Neural crest cell (in vitro differentiated cells): ENCODE data around the gene ME3. TPM values are rescaled to one million over a fixed set of nuclear protein-coding genes. Genes with fewer than 3 reads are reported as not detected.

Source experiments
- DNase-seq: peaks from one replicate; pipeline ENCODE4 v3.0.0; 2021; ENCODE audit warnings: low read depth, mixed read lengths, low spot score
- H3K27ac Mint-ChIP-seq: one replicate; pipeline ENCODE4 v1.8.0; 2021; ENCODE audit warnings: mild to moderate bottlenecking, mixed read lengths; ENCODE audit not compliant: unreplicated experiment
- H3K27me3 Mint-ChIP-seq: 2 replicates; pipeline ENCODE4 v1.8.0; 2021; ENCODE audit warnings: low read depth, mild to moderate bottlenecking, mixed read lengths
- H3K36me3 Mint-ChIP-seq: 2 replicates; pipeline ENCODE4 v1.8.0; 2021; ENCODE audit warnings: low read depth, mild to moderate bottlenecking, mixed read lengths
- H3K4me1 Mint-ChIP-seq: 2 replicates; pipeline ENCODE4 v1.8.0; 2021; ENCODE audit warnings: mixed read lengths
- H3K4me3 Mint-ChIP-seq: one replicate; pipeline ENCODE4 v1.8.0; 2021; ENCODE audit warnings: mild to moderate bottlenecking, mixed read lengths
- H3K9me3 Mint-ChIP-seq: 2 replicates; pipeline ENCODE4 v1.8.0; 2021; ENCODE audit warnings: mixed read lengths
- total RNA-seq: library from RNA; stranded (reverse); gene quantifications from 2 replicates; pipeline ENCODE4 v1.2.1, GENCODE V29; 2021
- TF ChIP-seq, protein P1 (sequence below): fragments of 200-600 bp; sonication (generic); conservative IDR thresholded peaks from 2 replicates; pipeline ENCODE4 v1.5.0; 2021; ENCODE audit warnings: antibody characterized with exemption, mild to moderate bottlenecking

ME3 gene
- total RNA-seq, 1 donor from 2014 or later, result 18.9 TPM

DNA sequence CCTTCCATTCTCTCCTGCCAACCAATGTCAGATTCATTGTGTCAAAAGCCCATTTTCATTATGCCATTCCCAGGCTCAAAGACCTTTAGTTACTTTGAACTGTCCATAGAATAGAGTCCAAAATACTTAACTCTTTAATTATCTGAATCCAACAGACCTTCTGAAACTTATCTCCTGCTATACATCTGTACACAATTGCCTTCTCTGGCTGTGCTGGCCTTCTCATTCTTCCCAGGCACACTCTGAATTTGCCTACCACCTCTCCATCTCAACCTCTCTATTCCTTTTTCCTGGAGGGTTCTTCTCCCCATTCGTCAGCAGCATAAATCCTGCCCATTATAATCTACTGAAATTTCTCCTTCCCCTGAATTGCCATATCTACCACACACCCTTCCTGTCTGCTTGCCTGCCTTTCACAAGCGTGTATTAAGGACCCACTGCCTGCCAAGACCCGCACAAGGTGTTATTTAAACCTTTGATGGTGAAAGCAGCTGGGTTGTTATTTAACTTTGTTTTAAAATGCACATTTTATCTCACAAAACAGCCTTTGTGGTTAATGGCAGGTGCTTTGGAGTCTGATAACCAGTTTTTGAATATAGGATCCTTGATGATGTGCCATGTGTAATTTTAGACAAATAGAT lies 171.8 kb downstream of the ME3 start:
- TF ChIP-seq, protein P1, sequence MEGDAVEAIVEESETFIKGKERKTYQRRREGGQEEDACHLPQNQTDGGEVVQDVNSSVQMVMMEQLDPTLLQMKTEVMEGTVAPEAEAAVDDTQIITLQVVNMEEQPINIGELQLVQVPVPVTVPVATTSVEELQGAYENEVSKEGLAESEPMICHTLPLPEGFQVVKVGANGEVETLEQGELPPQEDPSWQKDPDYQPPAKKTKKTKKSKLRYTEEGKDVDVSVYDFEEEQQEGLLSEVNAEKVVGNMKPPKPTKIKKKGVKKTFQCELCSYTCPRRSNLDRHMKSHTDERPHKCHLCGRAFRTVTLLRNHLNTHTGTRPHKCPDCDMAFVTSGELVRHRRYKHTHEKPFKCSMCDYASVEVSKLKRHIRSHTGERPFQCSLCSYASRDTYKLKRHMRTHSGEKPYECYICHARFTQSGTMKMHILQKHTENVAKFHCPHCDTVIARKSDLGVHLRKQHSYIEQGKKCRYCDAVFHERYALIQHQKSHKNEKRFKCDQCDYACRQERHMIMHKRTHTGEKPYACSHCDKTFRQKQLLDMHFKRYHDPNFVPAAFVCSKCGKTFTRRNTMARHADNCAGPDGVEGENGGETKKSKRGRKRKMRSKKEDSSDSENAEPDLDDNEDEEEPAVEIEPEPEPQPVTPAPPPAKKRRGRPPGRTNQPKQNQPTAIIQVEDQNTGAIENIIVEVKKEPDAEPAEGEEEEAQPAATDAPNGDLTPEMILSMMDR, result no peak
- DNase-seq, result no peak
- no peaks in the 10 kb centered on the region for H3K9me3 Mint-ChIP-seq
- no peaks in the 10 kb centered on the region for H3K36me3 Mint-ChIP-seq
- no peak overlapping the region for H3K4me3 Mint-ChIP-seq
- H3K27ac Mint-ChIP-seq, result no peak overlapping the region
- peaks cover 10% of the 10 kb centered on the region for H3K4me1 Mint-ChIP-seq
- H3K27me3 Mint-ChIP-seq, result no peaks in the 10 kb centered on the region

DNA sequence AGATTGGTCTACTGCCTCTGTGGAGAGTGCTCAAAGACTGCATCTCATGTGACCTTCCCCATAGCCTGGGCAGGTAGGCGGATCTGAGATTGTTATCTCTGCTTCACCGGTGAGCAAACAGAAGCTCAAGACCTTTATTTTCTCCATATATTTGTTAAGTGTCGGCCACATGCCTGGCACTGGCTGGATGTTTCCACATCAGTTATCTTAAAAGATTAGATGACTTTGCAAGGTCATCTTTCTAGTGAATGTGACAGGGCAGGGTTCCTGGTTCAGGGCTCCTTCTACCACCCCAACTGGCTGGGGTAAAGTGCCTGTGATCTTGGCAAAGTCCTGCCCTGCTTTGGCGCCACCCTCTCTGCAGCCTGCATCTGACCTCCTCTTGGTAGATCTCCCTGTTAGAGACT lies 172.7 kb downstream of the ME3 start:
- no peaks in the 10 kb centered on the region for H3K27me3 Mint-ChIP-seq
- H3K27ac Mint-ChIP-seq, result no peak overlapping the region
- H3K4me3 Mint-ChIP-seq, result no peak overlapping the region
- DNase-seq, result no peak
- no peaks in the 10 kb centered on the region for H3K36me3 Mint-ChIP-seq
- TF ChIP-seq, protein P1, result no peak
- H3K9me3 Mint-ChIP-seq, result no peaks in the 10 kb centered on the region
- peaks cover 16% of the 10 kb centered on the region for H3K4me1 Mint-ChIP-seq

DNA sequence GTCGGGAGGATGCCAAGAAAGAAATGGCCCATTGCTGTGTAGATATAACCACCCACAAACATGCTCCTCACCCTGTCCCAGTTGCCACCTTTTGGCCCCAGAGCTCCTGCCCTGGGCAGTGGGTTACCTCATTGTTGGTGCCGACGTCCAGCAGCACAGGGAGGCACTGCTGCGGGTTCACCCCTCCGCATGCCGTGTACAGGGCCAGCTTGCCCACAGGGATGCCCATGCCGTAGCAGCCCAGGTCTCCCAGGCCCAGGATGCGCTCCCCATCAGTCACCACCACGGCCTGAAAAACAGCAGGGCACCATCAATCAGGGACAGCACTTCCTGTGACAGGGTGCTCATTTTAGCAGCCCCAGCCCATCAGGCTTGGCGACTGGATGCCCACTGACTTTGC lies 174.6 kb downstream of the ME3 start:
- peaks cover 13% of the 10 kb centered on the region for H3K4me1 Mint-ChIP-seq
- TF ChIP-seq, protein P1, result no peak
- H3K9me3 Mint-ChIP-seq, result no peaks in the 10 kb centered on the region
- H3K36me3 Mint-ChIP-seq, result peaks cover 3% of the 10 kb centered on the region
- H3K27ac Mint-ChIP-seq, result peak overlapping the region; percentile 73
- no peak for DNase-seq
- H3K4me3 Mint-ChIP-seq, result no peak overlapping the region
- no peaks in the 10 kb centered on the region for H3K27me3 Mint-ChIP-seq

DNA sequence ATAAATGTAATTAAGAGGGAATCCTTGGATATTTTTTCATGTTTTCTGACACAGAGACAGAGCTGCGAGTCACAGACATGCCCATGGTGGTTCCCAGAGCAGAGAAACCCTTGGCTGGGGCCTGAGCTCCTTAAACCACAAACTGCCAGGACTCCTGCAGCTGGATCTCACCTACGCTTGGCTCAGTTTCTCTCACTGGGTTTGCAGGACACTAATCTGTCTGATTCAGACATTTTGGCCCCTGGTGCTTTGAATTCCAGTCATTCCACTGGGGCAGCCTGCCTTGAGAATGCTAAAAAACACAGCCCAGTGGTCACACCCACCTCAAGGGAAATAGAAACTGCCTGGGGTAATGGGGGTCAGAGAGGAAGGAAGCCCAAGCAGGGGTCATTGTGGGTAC lies 175.1 kb downstream of the ME3 start:
- no peak overlapping the region for H3K27ac Mint-ChIP-seq
- DNase-seq, result no peak
- H3K4me3 Mint-ChIP-seq, result no peak overlapping the region
- TF ChIP-seq, protein P1, result no peak
- peaks cover 13% of the 10 kb centered on the region for H3K4me1 Mint-ChIP-seq
- no peaks in the 10 kb centered on the region for H3K27me3 Mint-ChIP-seq
- no peaks in the 10 kb centered on the region for H3K9me3 Mint-ChIP-seq
- peaks cover 3% of the 10 kb centered on the region for H3K36me3 Mint-ChIP-seq

DNA sequence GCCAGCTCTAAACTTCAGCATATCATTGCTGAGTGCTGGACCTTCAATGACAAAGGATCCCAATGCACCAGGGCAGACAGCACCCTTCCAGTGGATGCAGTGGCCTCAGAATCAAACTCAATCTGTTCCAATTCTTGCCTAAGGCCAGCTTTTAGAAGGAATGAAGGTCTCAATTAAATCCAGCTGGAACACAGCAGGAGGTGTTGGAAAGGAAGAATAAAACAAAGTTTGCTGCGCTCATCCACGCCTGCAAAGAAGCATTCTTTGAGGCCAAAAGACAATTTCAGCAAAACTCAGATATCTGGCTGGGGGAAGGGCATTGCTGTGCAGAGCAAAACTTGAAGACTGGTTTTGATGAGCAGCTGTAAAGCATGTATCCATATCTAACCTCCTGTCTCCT lies 177.1 kb downstream of the ME3 start:
- Mint-ChIP-seq H3K36me3 (peaks cover 3% of the 10 kb centered on the region), H3K4me3 (no peak overlapping the region), H3K27me3 (no peaks in the 10 kb centered on the region), H3K27ac (no peak overlapping the region), H3K9me3 (no peaks in the 10 kb centered on the region), H3K4me1 (peaks cover 17% of the 10 kb centered on the region)
- TF ChIP-seq, protein P1, result no peak
- no peak for DNase-seq
